Measurements from ENCODE around the gene LCE3D. TPM values are rescaled to one million over a fixed set of nuclear protein-coding genes. Genes with fewer than 3 reads are reported as not detected.

The LCE3D gene
- total and polyA plus RNA-seq, 2 of the 4 experiments (the other 2 are of a cell fraction), result not detected

DNA sequence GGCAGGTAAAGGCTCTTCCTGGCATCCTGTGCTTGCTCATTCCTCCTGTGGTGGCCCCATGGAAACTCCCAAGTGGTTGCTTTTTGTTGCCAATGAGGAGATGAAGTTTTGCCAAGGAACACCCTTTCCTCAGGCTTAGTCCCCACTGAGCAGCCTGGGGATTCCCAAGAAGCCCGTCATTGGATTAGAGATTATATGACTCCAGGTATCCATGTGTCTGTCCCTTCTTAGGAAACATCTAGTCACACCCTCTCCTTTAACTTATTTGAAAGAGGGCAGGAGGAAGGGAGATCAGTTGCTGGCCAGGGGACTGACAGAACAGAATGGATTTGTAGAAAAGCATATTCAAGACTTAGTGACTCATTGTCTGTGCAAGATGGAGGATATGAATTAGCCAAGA is 46.4 kb upstream of the LCE3D start:
- no peaks in the 10 kb centered on the region for H3K79me1 ChIP-seq (ENCODE audit: low read depth in 1 of 2, low read length in 2 of 2)
- H3K56ac ChIP-seq (ENCODE audit: extremely low read depth, insufficient read depth, low read length), result no peak overlapping the region
- no TSS peak for BruUV-seq (replicated peaks)
- no peak overlapping the region for H2BK120ac ChIP-seq (ENCODE audit: low read depth, low read length)
- H2AK9ac ChIP-seq (replicated peaks; ENCODE audit: low read depth, low read length, poor library complexity), result no peak overlapping the region
- intact Hi-C loops (cut with micrococcal nuclease), result no loop called here
- ATAC-seq (ENCODE audit: low read depth), result no peak
- H4K8ac ChIP-seq (ENCODE audit: low read depth in 2 of 2, low read length in 2 of 2), result no peak overlapping the region
- no peak overlapping the region for H4K5ac ChIP-seq (ENCODE audit: low read depth, low read length)
- no peak overlapping the region for H3K18ac ChIP-seq (ENCODE audit: low read depth, low read length)
- H4K91ac ChIP-seq (ENCODE audit: insufficient read depth, low read depth, low read length), result no peak overlapping the region
- no peak overlapping the region for H3K23ac ChIP-seq (ENCODE audit: low read depth, low read length)
- H2BK5ac ChIP-seq (ENCODE audit: low read depth, low read length, poor library complexity, severe bottlenecking), result no peak overlapping the region
- in situ Hi-C loops (cut with MboI; ENCODE audit: low sequenced_read_pairs), result loop anchor here (10.0 kb wide), 1 partner anchor 52 kb away; no protein-coding TSS in a partner anchor
- peaks cover 3% of the 10 kb centered on the region; the same call in 1 of the 2 replicates for H3K9me3 ChIP-seq (ENCODE audit: control insufficient read depth, insufficient read depth, low read length)
- H3K27me3 ChIP-seq (ENCODE audit: control insufficient read depth, insufficient read depth, low read length), result no peaks in the 10 kb centered on the region
- CTCF ChIA-PET, result no interaction called here
- H2AK5ac ChIP-seq (ENCODE audit: low read depth, low read length), result no peak overlapping the region
- H2AFZ ChIP-seq (replicated peaks; ENCODE audit: low read length, poor library complexity), result no peak overlapping the region
- dilution Hi-C loops (cut with HindIII; ENCODE audit: low sequenced_read_pairs, unreplicated experiment), result no loop called here
- H3K4me1 ChIP-seq (ENCODE audit: control insufficient read depth, insufficient read depth, low read length), result no peaks in the 10 kb centered on the region
- TF ChIP-seq POLR2A (IDR thresholded peaks at IDR 0.05; ENCODE audit: low read depth, low read length), result no peak
- TF ChIP-seq FOS (IDR thresholded peaks at IDR 0.05; ENCODE audit: low read depth, low read length), result no peak
- no peak for TF ChIP-seq RCOR1 (IDR thresholded peaks at IDR 0.05; ENCODE audit: insufficient replicate concordance, low read length)
- no peak for TF ChIP-seq CHD1 (IDR thresholded peaks at IDR 0.05; ENCODE audit: low read depth, low read length)
- no peak for TF ChIP-seq RAD21 (IDR thresholded peaks at IDR 0.05; ENCODE audit: low read length)
- TF ChIP-seq SMC3 (IDR thresholded peaks at IDR 0.05; ENCODE audit: low read depth, low read length), result no peak
- TF ChIP-seq, protein P1, sequence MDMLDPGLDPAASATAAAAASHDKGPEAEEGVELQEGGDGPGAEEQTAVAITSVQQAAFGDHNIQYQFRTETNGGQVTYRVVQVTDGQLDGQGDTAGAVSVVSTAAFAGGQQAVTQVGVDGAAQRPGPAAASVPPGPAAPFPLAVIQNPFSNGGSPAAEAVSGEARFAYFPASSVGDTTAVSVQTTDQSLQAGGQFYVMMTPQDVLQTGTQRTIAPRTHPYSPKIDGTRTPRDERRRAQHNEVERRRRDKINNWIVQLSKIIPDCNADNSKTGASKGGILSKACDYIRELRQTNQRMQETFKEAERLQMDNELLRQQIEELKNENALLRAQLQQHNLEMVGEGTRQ (IDR thresholded peaks at IDR 0.05; ENCODE audit: low read depth, low read length), result no peak
- no peak for TF ChIP-seq MXI1 (IDR thresholded peaks at IDR 0.05; ENCODE audit: borderline replicate concordance, low read depth, low read length)
- TF ChIP-seq MAZ (IDR thresholded peaks at IDR 0.05; ENCODE audit: borderline replicate concordance, low read depth, low read length), result no peak
- no peak for TF ChIP-seq MAFK (IDR thresholded peaks at IDR 0.05; ENCODE audit: low read depth, low read length)
- TF ChIP-seq RFX5 (IDR thresholded peaks at IDR 0.05; ENCODE audit: low read depth, low read length), result no peak
- TF ChIP-seq BHLHE40 (IDR thresholded peaks at IDR 0.05; ENCODE audit: low read depth, low read length), result no peak
- no peak for TF ChIP-seq CEBPB (IDR thresholded peaks at IDR 0.05; ENCODE audit: low read depth, low read length)
- TF ChIP-seq, protein P2, sequence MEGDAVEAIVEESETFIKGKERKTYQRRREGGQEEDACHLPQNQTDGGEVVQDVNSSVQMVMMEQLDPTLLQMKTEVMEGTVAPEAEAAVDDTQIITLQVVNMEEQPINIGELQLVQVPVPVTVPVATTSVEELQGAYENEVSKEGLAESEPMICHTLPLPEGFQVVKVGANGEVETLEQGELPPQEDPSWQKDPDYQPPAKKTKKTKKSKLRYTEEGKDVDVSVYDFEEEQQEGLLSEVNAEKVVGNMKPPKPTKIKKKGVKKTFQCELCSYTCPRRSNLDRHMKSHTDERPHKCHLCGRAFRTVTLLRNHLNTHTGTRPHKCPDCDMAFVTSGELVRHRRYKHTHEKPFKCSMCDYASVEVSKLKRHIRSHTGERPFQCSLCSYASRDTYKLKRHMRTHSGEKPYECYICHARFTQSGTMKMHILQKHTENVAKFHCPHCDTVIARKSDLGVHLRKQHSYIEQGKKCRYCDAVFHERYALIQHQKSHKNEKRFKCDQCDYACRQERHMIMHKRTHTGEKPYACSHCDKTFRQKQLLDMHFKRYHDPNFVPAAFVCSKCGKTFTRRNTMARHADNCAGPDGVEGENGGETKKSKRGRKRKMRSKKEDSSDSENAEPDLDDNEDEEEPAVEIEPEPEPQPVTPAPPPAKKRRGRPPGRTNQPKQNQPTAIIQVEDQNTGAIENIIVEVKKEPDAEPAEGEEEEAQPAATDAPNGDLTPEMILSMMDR (conservative IDR thresholded peaks at IDR 0.05; ENCODE audit: low read depth, low read length), result no peak
- TF ChIP-seq ELK1 (IDR thresholded peaks at IDR 0.05; ENCODE audit: borderline replicate concordance, low read depth, low read length), result no peak
- H3K4me2 ChIP-seq (ENCODE audit: low read depth, low read length), result no peak overlapping the region
- H3K14ac ChIP-seq (replicated peaks; ENCODE audit: low read depth, low read length), result no peak overlapping the region
- no CpG with 5 or more reads among the region's 1 CpG for WGBS, 2 experiments (ENCODE audit: extremely low coverage in 2 of 2, insufficient read length in 1 of 2)
- H3K9me1 ChIP-seq (ENCODE audit: insufficient read depth, low read length), result no peaks in the 10 kb centered on the region
- no peak overlapping the region for H3K4ac ChIP-seq (ENCODE audit: low read depth, low read length)
- H3K9ac ChIP-seq (ENCODE audit: low read depth, low read length), result no peak overlapping the region
- POLR2A ChIA-PET (ENCODE audit: unreplicated experiment), result no interaction called here
- no peak overlapping the region for H2BK20ac ChIP-seq (ENCODE audit: low read depth, low read length)
- H2BK15ac ChIP-seq (ENCODE audit: low read depth, low read length), result no peak overlapping the region
- H3K4me3 ChIP-seq (ENCODE audit: insufficient read depth, low read depth, low read length), result no peak overlapping the region
- no peaks in the 10 kb centered on the region for H3K36me3 ChIP-seq (ENCODE audit: control insufficient read depth, insufficient read depth, low read length)
- H3K27ac ChIP-seq (ENCODE audit: insufficient read depth, low read length), result no peak overlapping the region
- H4K20me1 ChIP-seq (ENCODE audit: insufficient read depth, low read length), result no peaks in the 10 kb centered on the region
- no peak for DNase-seq
